Endodermal cell (in vitro differentiated cells): ENCODE measurements around the gene TTC16. TPM values are rescaled to one million over a fixed set of nuclear protein-coding genes. Genes with fewer than 3 reads are reported as not detected.

Experiments
- DNase-seq: peaks from one replicate; pipeline ENCODE4 v3.0.0-alpha.2; 2017
- H3K27ac ChIP-seq: 2 replicates; pipeline ENCODE4 v1.5.1; 2013; ENCODE audit warnings: mild to moderate bottlenecking, low read depth, low read length, moderate library complexity
- H3K27me3 ChIP-seq: 2 replicates; pipeline ENCODE4 v1.6.1; 2013; ENCODE audit warnings: mild to moderate bottlenecking, low read length, moderate library complexity; ENCODE audit not compliant: insufficient read depth, control insufficient read depth, poor library complexity, severe bottlenecking
- H3K36me3 ChIP-seq: 2 replicates; pipeline ENCODE4 v1.7.0; 2013; ENCODE audit warnings: mild to moderate bottlenecking, low read length, moderate library complexity; ENCODE audit not compliant: control insufficient read depth, insufficient read depth
- H3K4me1 ChIP-seq: one replicate; pipeline ENCODE4 v1.7.0; 2013; ENCODE audit warnings: low read length; ENCODE audit not compliant: control insufficient read depth, insufficient read depth
- H3K4me3 ChIP-seq: 2 replicates; pipeline ENCODE4 v1.5.1; 2013; ENCODE audit warnings: mild to moderate bottlenecking, low read length, moderate library complexity
- H3K9ac ChIP-seq: 2 replicates; pipeline ENCODE4 v1.6.1; 2013; ENCODE audit warnings: mild to moderate bottlenecking, low read length, moderate library complexity; ENCODE audit not compliant: poor library complexity, severe bottlenecking; ENCODE audit errors: extremely low read depth
- H3K9me3 ChIP-seq: 2 replicates; pipeline ENCODE4 v1.6.1; 2013; ENCODE audit warnings: mild to moderate bottlenecking, low read length, moderate library complexity; ENCODE audit not compliant: control insufficient read depth
- H3K27ac Mint-ChIP-seq: 2 replicates; pipeline ENCODE4 v1.8.0; 2020; ENCODE audit warnings: mixed read lengths
- H3K27me3 Mint-ChIP-seq: 2 replicates; pipeline ENCODE4 v1.8.0; 2021; ENCODE audit warnings: mild to moderate bottlenecking, mixed read lengths; ENCODE audit not compliant: insufficient read depth
- H3K36me3 Mint-ChIP-seq: 2 replicates; pipeline ENCODE4 v1.8.0; 2020; ENCODE audit warnings: low read depth, mixed read lengths
- H3K4me1 Mint-ChIP-seq: 2 replicates; pipeline ENCODE4 v1.8.0; 2020; ENCODE audit warnings: mixed read lengths
- H3K4me3 Mint-ChIP-seq: 2 replicates; pipeline ENCODE4 v1.8.0; 2020; ENCODE audit warnings: mild to moderate bottlenecking, moderate library complexity, mixed read lengths
- H3K9me3 Mint-ChIP-seq: 2 replicates; pipeline ENCODE4 v1.8.0; 2020; ENCODE audit warnings: mild to moderate bottlenecking, mixed read lengths
- WGBS, 2 experiments: methylation state at CpG; one replicate each; pipeline versions ENCODE4 v1.1.5 to v1.1.7; 2013; ENCODE audit warnings: missing lambda C conversion rate in 2 of 2, mixed read lengths in 1 of 2; ENCODE audit not compliant: insufficient coverage in 1 of 2, insufficient read length in 1 of 2; 5-methylcytosine and 5-hydroxymethylcytosine counted together
- total RNA-seq, 2 donors: library from RNA; stranded (reverse); fragmentation: NEBNext Ultra II Directional in 1 of 2; extraction: Animal tissue kit (Norgen Biotek cat#: 25700) in 1 of 2; gene quantifications; 2 replicates in 1 of 2; 3 replicates in 1 of 2; pipeline ENCODE4 v1.2.1, GENCODE V29; 2021
- TF ChIP-seq, protein P1 (sequence below): fragments of 200-600 bp; sonication (generic); conservative IDR thresholded peaks from 2 replicates; pipeline ENCODE4 v1.5.0; 2021; ENCODE audit warnings: antibody characterized with exemption, mild to moderate bottlenecking

TTC16 gene
- total RNA-seq, 2 donors from 2014 or later = not detected

DNA sequence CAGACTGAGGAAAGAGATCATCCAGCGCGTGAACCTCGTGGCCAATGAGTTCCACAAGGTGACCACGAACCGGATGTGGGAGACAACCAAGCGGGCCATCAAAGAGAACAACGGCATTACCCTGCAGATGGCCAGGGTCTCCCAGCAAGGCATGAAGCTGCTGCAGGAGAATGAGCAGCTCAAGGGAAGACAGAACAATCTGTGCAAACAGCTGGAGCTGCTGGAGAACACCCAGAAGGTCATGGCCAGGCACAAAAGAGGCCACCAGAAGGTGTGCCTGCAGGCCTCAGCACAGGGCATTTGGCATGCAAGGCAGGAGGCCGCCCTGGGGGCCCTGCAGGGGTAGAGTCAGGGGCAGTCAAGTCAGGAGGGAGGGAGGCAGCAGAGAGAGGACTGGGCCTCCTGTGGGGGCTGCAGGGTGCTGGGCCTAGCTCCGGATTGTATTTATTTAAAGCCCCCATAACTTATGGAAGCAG is 4.6 kb upstream of the TTC16 start:
- no peak overlapping the region for H3K9ac ChIP-seq
- no peaks in the 10 kb centered on the region for H3K36me3 ChIP-seq
- no peak overlapping the region for H3K4me3 Mint-ChIP-seq
- no peak for DNase-seq
- no peaks in the 10 kb centered on the region for H3K36me3 Mint-ChIP-seq
- H3K4me1 ChIP-seq = no peaks in the 10 kb centered on the region
- H3K27me3 ChIP-seq = no peaks in the 10 kb centered on the region
- WGBS, 2 experiments = 88 to 92% methylated on average over 8 to 9 of the region's 9 CpGs
- TF ChIP-seq, protein P1, sequence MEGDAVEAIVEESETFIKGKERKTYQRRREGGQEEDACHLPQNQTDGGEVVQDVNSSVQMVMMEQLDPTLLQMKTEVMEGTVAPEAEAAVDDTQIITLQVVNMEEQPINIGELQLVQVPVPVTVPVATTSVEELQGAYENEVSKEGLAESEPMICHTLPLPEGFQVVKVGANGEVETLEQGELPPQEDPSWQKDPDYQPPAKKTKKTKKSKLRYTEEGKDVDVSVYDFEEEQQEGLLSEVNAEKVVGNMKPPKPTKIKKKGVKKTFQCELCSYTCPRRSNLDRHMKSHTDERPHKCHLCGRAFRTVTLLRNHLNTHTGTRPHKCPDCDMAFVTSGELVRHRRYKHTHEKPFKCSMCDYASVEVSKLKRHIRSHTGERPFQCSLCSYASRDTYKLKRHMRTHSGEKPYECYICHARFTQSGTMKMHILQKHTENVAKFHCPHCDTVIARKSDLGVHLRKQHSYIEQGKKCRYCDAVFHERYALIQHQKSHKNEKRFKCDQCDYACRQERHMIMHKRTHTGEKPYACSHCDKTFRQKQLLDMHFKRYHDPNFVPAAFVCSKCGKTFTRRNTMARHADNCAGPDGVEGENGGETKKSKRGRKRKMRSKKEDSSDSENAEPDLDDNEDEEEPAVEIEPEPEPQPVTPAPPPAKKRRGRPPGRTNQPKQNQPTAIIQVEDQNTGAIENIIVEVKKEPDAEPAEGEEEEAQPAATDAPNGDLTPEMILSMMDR = no peak
- H3K4me3 ChIP-seq = no peak overlapping the region
- H3K27me3 Mint-ChIP-seq = peaks cover 2% of the 10 kb centered on the region
- no peaks in the 10 kb centered on the region for H3K9me3 ChIP-seq
- peaks cover 12% of the 10 kb centered on the region for H3K4me1 Mint-ChIP-seq
- no peak overlapping the region for H3K27ac Mint-ChIP-seq
- H3K27ac ChIP-seq = peak overlapping the region; percentile 17
- H3K9me3 Mint-ChIP-seq = no peaks in the 10 kb centered on the region

DNA sequence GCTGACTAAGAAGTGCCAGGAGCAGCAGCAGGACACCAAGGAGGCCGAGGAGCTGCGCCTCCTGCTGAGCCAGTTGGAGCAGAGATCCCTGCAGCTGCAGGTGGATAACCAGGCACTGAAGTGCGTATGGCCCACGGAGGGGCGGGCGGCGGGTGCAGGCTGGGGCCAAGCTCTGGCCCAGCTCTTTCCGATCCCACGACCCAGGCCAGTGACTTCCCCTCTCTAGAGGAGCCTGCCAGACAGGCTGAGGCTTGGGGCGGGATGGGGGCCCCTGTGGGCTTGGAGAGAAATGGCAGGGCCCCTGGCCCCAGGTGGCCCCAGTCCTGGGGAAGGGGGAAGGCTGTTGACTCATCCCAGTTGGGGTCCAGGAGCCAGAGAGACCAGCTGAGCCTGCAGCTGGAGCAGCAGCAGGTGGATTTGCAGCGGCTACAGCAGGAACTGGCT is 4.0 kb upstream of the TTC16 start:
- 74 to 76% methylated on average over 8 to 11 of the region's 11 CpGs for WGBS, 2 experiments
- DNase-seq = peak; percentile 72

GRCh38 chr9:127712371-127712770 is 3.5 kb upstream of the TTC16 start:
- no peaks in the 10 kb centered on the region for H3K9me3 ChIP-seq
- no peak overlapping the region for H3K27ac Mint-ChIP-seq
- no peaks in the 10 kb centered on the region for H3K36me3 Mint-ChIP-seq
- H3K9ac ChIP-seq = no peak overlapping the region
- WGBS, 2 experiments = 88 to 89% methylated on average over 9 to 11 of the region's 11 CpGs
- peaks cover 12% of the 10 kb centered on the region for H3K4me1 Mint-ChIP-seq
- no peak for DNase-seq
- H3K4me1 ChIP-seq = no peaks in the 10 kb centered on the region
- no peaks in the 10 kb centered on the region for H3K27me3 ChIP-seq
- H3K27me3 Mint-ChIP-seq = peaks cover 2% of the 10 kb centered on the region
- H3K36me3 ChIP-seq = no peaks in the 10 kb centered on the region
- no peaks in the 10 kb centered on the region for H3K9me3 Mint-ChIP-seq
- no peak overlapping the region for H3K4me3 ChIP-seq
- no peak overlapping the region for H3K27ac ChIP-seq
- TF ChIP-seq, protein P1 = no peak
- no peak overlapping the region for H3K4me3 Mint-ChIP-seq

More for the DNA sequence above, 4.0 kb upstream of the TTC16 start:
- TF ChIP-seq, protein P1 = peak; percentile 29
- Histone ChIP-seq H3K9ac (no peak overlapping the region), H3K9me3 (no peaks in the 10 kb centered on the region), H3K27ac (peak overlapping the region; percentile 17), H3K4me1 (no peaks in the 10 kb centered on the region), H3K27me3 (no peaks in the 10 kb centered on the region), H3K36me3 (no peaks in the 10 kb centered on the region), H3K4me3 (no peak overlapping the region)
- H3K4me1 Mint-ChIP-seq = peaks cover 12% of the 10 kb centered on the region
- no peaks in the 10 kb centered on the region for H3K9me3 Mint-ChIP-seq
- no peak overlapping the region for H3K4me3 Mint-ChIP-seq
- no peak overlapping the region for H3K27ac Mint-ChIP-seq
- no peaks in the 10 kb centered on the region for H3K36me3 Mint-ChIP-seq
- H3K27me3 Mint-ChIP-seq = peaks cover 2% of the 10 kb centered on the region
